NOMO-1 treated with dmso at 0.1 percent for 144 hours (cell line): Measurements from ENCODE around the gene SLC24A3.

ENCODE experiments used
- DNase-seq: peaks from one replicate; lab custom pipeline; 2025; ENCODE audit not compliant: unreplicated experiment; lab: John Stamatoyannopoulos, UW

Gene SLC24A3

GRCh38 chr20:19528286-19529030 is 316.0 kb downstream of the SLC24A3 start:
- no peak for DNase-seq

GRCh38 chr20:19530006-19530405 is 317.6 kb downstream of the SLC24A3 start:
- DNase-seq = no peak

DNA sequence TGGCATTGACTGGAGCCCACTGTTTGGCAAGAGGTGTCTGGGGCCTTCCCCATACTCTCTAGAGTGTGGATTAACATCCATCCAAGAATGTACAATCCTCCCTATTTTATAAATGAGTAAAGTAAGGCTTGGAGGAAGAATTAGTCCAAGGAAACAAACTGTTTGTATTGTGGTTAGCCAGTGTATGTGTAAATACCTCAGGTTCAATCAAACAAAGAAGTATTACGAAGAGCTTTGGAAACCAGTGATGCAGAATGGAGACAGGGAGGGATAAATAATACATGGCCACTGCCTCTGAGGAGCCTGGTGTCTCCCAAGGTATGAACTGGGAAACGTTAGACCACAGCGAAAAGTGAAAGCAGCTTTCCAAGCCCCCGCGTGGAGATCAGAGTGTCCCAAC is 319.0 kb downstream of the SLC24A3 start:
- no peak for DNase-seq

GRCh38 chr20:19538556-19538955 is 326.1 kb downstream of the SLC24A3 start:
- no peak for DNase-seq

DNA sequence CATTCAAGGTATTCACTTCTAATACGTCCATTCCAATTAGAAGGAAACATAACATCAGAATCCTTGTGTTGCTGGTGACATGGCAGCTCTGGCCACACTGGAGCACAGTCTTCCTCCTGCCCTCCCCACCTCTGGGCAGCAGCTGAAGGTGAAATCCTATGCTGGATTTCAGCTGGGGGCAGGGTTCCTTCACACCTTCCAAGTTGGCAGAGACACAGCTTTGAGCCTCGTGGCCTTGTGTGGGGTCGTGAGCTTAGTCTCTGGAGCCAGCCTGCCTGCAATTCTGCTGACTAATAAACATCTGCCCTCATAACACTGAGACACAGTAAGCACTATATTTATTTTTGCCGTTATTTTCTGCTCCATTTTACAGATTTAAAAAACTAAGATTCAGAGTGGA is 326.7 kb downstream of the SLC24A3 start:
- no peak for DNase-seq

- no peak for DNase-seq
Observed at GRCh38 chr20:19540392-19540791, 327.9 kb downstream of the SLC24A3 start.

- DNase-seq = no peak
Observed at GRCh38 chr20:19543101-19543500, 330.7 kb downstream of the SLC24A3 start.

- DNase-seq = no peak
Observed at GRCh38 chr20:19544684-19545083, 332.2 kb downstream of the SLC24A3 start.

DNA sequence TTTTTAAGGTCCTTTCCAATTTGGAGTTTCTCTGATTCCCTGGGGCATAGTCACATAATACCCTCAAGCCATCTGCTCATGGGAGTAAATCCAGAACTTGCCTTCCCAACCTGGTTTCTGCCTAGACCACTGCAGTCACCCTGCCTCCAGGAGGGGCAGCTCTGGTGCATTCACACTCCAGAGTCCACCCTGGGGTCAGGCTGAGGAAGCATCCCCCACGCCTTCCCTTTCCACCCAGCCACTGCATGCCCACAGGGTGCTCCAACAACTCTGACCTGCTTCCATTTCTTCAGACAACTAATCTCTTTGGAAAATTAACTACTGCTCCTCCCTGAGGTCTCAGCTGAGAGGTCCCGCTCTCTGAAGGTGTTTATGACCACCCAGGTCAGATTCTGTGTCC is 334.2 kb downstream of the SLC24A3 start:
- DNase-seq = no peak

DNA sequence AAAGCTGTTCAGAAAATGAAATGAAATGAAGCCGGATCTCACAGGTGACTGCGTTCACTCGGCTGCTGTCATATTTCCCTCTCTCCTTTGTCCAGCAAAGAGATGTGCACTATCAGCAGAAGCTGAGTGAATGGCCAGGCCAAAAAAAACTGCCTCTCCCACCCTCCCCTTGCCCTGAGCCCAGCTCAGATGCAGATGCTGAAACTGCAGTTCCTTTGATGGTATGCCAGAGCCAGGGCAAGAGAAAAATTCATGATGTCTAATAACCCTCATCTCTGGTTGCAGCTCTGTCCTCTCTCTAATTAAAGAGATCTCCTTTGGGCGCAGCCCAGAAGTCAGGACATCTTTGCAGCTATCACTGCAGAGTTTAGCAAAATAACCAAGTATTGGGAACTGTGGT is 335.1 kb downstream of the SLC24A3 start:
- DNase-seq = no peak

DNA sequence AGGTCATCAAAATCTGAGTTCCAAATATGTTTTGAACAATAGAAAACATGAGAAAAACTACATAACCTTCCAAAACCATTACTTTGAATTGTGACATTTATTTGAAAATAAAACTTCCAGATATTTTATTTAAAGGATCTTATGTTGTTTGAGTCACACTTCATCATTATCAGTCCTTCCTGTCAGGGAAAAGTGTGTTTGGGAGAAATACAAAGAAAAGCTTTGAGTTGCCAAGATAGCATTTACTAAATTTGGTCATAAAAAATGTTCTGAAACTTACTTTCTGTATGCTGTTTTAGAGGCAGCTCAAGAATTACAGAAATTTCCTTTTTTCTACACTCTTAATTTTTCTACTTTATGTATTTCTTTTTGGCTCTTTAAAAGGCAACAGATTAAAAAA is 337.5 kb downstream of the SLC24A3 start:
- no peak for DNase-seq

GRCh38 chr20:19552221-19553180 is 340.1 kb downstream of the SLC24A3 start:
- no peak for DNase-seq

DNA sequence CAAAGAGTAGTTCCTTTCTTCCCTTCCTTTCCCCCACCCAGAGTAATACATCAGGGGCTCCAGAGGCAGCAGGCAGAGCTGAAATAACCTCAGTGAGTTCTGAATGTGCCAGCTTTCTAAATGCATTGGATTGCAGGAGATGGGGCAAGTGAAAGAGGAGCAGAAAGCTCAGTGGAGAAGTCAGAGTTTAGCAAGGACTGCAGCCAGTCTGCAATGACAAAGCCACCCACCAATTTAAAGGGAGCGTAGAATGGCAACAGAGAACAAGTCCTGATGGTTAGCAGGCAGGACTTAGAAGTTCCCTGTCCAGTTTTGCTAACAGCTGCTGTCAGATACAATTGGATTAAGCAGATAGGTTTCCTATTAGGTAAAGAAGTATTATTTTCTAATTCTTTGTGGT is 342.2 kb downstream of the SLC24A3 start:
- peak; percentile 34 for DNase-seq

DNA sequence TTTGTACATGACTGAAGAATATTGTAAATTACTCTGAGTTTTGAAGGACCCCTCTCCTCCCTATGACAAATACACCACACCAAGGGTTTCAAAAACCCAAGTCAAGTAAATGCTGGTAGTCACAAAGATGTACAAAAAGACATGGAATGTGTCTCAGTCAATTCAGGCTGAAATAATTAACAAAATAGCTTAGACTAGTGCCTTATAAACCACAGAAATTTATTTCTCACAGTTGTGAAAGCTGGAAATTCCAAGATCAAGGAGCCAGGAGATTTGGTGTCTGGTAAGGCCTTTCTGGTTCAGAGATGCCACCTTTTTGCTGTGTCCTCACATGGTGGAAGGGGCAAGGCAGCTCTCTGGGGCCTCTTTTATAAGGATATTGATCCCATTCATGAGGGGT is 343.3 kb downstream of the SLC24A3 start:
- DNase-seq = no peak

DNA sequence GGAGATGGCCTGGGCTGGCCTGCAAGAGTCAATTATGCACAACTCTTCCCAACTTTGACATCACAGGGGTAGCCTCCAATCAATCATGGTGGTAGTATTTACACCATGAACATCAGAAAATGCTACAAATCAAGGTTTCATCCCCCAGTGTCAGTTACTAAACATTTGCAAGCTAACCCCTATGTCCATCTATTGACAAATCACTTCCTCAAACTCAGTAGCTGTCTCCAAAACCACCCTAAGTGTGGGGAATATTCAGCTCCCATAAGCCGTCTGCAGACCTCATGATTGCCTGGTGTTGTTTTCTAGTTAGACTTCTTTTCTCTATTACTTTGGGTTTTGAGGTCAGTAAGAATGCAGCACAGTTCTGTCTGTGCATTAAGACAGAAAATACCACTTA is 344.8 kb downstream of the SLC24A3 start:
- DNase-seq = no peak

- DNase-seq = no peak
Observed at GRCh38 chr20:19560881-19561480, 348.5 kb downstream of the SLC24A3 start.

DNA sequence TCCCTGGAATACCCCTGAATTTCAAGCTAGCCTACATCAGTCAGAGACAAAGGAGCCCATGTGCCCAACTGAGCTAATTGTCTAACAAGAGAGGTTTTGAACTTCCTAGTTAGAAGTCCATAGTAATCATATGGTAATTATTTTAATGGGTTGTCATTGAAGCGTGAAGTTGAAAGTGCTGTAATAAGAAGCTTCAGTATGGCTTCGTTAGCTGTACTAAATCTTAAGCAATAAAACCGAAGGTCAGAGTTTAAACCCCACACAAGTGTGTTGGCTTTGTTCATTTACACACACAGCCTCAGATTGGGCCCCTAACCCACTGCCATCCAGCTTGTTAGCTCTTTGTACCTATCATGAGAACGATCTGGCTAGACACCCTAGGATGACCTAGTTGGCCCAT is 350.0 kb downstream of the SLC24A3 start:
- DNase-seq = no peak

GRCh38 chr20:19564261-19564660 is 351.8 kb downstream of the SLC24A3 start:
- DNase-seq = no peak

DNA sequence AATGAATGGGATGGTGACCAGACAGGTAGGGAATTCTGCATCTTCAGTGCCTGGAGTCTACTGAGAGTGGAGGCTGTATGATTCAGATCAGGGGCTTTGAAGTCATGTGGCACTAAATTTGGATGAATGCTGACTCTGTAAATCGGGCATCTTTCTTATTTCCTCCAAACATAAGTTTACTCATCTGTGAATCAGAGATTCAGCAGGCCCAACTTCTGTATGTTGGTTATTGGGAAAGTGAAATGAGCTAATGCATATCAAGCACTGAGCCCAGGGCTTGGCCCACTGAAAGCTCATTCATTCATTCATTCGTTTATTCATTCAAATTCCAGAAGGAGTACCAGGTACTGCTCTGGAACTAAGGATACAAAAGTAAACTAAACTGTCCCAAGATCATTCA is 353.3 kb downstream of the SLC24A3 start:
- DNase-seq = no peak

- no peak for DNase-seq
Observed at GRCh38 chr20:19566226-19566945, 353.9 kb downstream of the SLC24A3 start.

- no peak for DNase-seq
Observed at GRCh38 chr20:19568128-19568527, 355.7 kb downstream of the SLC24A3 start.
